Germinal center (tissue), 1 donor: ENCODE results near the gene SDHAF2.
"Not testable (repeated sequence)": the region's sequence is repeated elsewhere in the genome, so short reads cannot be mapped to it uniquely, and the experiment has no call there.

Experiments
- DNase-seq: peaks from one replicate; pipeline ENCODE4 v3.0.0; 2012; ENCODE audit warnings: mixed read lengths, low spot score

The SDHAF2 gene

GRCh38 chr11:61476371-61476770, 46.4 kb downstream of the SDHAF2 start:
- DNase-seq = no peak

- no peak for DNase-seq
Observed at GRCh38 chr11:61477126-61477525, 47.2 kb downstream of the SDHAF2 start.

- peak; percentile 77 for DNase-seq
Observed at GRCh38 chr11:61477727-61478148, 47.8 kb downstream of the SDHAF2 start.

GRCh38 chr11:61479360-61480058, 49.6 kb downstream of the SDHAF2 start:
- not testable (repeated sequence) for DNase-seq

GRCh38 chr11:61480261-61480993, 50.5 kb downstream of the SDHAF2 start:
- no peak for DNase-seq

GRCh38 chr11:61480994-61481335, 51.0 kb downstream of the SDHAF2 start:
- DNase-seq = no peak

GRCh38 chr11:61481806-61482205, 51.9 kb downstream of the SDHAF2 start:
- no peak for DNase-seq

- DNase-seq = peak; percentile 43
Observed at GRCh38 chr11:61482513-61482912, 52.6 kb downstream of the SDHAF2 start.

- no peak for DNase-seq
Observed at GRCh38 chr11:61484541-61484940, 54.6 kb downstream of the SDHAF2 start.

- DNase-seq = no peak
Observed at GRCh38 chr11:61485080-61485479, 55.2 kb downstream of the SDHAF2 start.

- DNase-seq = no peak
Observed at GRCh38 chr11:61486011-61486620, 56.2 kb downstream of the SDHAF2 start.

GRCh38 chr11:61486779-61487178, 56.9 kb downstream of the SDHAF2 start:
- DNase-seq = no peak

- no peak for DNase-seq
Observed at GRCh38 chr11:61487342-61488025, 57.6 kb downstream of the SDHAF2 start.

- DNase-seq = no peak
Observed at GRCh38 chr11:61488651-61489291, 58.8 kb downstream of the SDHAF2 start.

GRCh38 chr11:61489833-61490721, 60.2 kb downstream of the SDHAF2 start:
- no peak for DNase-seq

- no peak for DNase-seq
Observed at GRCh38 chr11:61491736-61492395, 61.9 kb downstream of the SDHAF2 start.

GRCh38 chr11:61494381-61494961, 64.5 kb downstream of the SDHAF2 start:
- no peak for DNase-seq

- DNase-seq = no peak
Observed at GRCh38 chr11:61495801-61496601, 66.1 kb downstream of the SDHAF2 start.
